H1 (cell line): Measurements from ENCODE around the gene DZIP1L.

Experiments
- CBX8 ChIP-seq: fragments of 300-800, 300-1000 bp; sonication (generic); IDR thresholded peaks from 2 replicates; pipeline ENCODE4 v1.7.1; 2016; ENCODE audit warnings: low read depth, low read length, borderline replicate concordance
- POLR2A ChIP-seq, 2 experiments: IDR thresholded peaks; 1 replicate in 1 of 2; 2 replicates in 1 of 2; pipeline ENCODE4 v1.6.1; 2011; ENCODE audit warnings: low read depth in 2 of 2, low read length in 2 of 2, mild to moderate bottlenecking in 2 of 2; ENCODE audit errors: control extremely low read depth in 1 of 2
- TBP ChIP-seq: IDR thresholded peaks from 2 replicates; pipeline ENCODE4 v1.6.1; 2011; ENCODE audit warnings: low read depth, low read length, improper control_type of control experiment
- TF ChIP-seq, protein P1 (sequence below), 3 experiments: IDR thresholded peaks; 1 replicate in 2 of 3; 2 replicates in 1 of 3; pipeline versions ENCODE4 v1.5.1 to v1.6.1; 2011; ENCODE audit warnings: low read length in 3 of 3, mild to moderate bottlenecking in 3 of 3, inconsistent platforms in 2 of 3, low read depth in 1 of 3, moderate library complexity in 1 of 3; ENCODE audit not compliant: insufficient read depth in 1 of 3; ENCODE audit errors: control extremely low read depth in 1 of 3
- TF ChIP-seq, protein P2 (sequence below): IDR thresholded peaks from 2 replicates; pipeline ENCODE4 v1.6.1; 2012; ENCODE audit warnings: inconsistent platforms

DNA sequence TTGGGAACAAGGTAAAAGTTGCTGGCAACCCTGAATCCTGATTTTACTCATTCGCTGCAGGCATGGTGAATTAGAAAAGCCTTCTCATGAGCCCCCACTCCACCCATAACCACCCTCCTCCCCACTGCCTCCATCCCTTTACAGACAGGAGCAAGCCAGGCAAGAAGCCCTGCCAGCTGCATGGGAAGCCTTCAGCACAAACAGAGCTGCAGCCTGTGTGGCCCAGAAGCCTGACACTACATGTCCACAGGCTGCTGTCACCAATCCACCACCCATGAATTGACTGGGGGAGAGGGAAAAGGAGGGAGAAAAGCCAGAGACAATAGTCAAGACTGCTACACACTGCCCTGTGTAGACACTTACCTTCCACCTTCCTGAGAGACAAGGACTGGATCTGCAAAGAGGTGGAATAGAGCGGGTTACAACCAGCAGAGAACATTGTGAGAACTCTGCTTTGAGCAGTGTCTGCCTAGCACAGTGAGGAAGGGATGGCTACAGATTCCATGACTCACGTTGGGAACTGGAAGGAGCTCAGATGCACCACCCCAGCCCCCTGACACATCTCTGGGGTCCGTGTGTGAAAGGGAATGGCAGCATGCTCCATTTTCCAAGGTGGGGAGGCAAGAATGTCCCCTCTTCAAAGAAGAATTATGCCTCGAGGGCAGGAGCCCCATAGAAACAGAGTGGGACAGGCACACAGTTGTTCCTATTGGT is 33.9 kb downstream of the DZIP1L start:
- TF ChIP-seq, protein P1, sequence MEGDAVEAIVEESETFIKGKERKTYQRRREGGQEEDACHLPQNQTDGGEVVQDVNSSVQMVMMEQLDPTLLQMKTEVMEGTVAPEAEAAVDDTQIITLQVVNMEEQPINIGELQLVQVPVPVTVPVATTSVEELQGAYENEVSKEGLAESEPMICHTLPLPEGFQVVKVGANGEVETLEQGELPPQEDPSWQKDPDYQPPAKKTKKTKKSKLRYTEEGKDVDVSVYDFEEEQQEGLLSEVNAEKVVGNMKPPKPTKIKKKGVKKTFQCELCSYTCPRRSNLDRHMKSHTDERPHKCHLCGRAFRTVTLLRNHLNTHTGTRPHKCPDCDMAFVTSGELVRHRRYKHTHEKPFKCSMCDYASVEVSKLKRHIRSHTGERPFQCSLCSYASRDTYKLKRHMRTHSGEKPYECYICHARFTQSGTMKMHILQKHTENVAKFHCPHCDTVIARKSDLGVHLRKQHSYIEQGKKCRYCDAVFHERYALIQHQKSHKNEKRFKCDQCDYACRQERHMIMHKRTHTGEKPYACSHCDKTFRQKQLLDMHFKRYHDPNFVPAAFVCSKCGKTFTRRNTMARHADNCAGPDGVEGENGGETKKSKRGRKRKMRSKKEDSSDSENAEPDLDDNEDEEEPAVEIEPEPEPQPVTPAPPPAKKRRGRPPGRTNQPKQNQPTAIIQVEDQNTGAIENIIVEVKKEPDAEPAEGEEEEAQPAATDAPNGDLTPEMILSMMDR (IDR thresholded peaks at IDR 0.05; ENCODE audit: control extremely low read depth in 1 of 3, insufficient read depth in 1 of 3, low read depth in 1 of 3, low read length in 3 of 3) = no peak
- TF ChIP-seq CBX8 (no peak), POLR2A (IDR thresholded peaks at IDR 0.05; ENCODE audit: control extremely low read depth in 1 of 2, low read depth in 2 of 2, low read length in 2 of 2) (no peak), TBP (no peak)
- TF ChIP-seq, protein P2, sequence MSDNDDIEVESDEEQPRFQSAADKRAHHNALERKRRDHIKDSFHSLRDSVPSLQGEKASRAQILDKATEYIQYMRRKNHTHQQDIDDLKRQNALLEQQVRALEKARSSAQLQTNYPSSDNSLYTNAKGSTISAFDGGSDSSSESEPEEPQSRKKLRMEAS = no peak
